NCI-H526 (cell line): Measurements from ENCODE around the gene LDHD.

ENCODE experiments used
- DNase-seq, 2 experiments: peaks; one replicate each; lab custom pipeline; 2025; lab: John Stamatoyannopoulos, UW

The LDHD gene

GRCh38 chr16:75062135-75062975, 54.2 kb downstream of the LDHD start:
- no peak for DNase-seq
